GM21360 (cell line): ENCODE measurements around the gene TMEM134.

Source experiments
- ATAC-seq: cut with Tn5 transposase; IDR thresholded peaks from one replicate; pipeline ENCODE4 v1.9.1; 2021; ENCODE audit warnings: mild to moderate bottlenecking, moderate library complexity; ENCODE audit not compliant: unreplicated experiment

Gene TMEM134

GRCh38 chr11:67500831-67501715 is 32.0 kb upstream of the TMEM134 start:
- ATAC-seq, result no peak

GRCh38 chr11:67500484-67500821 is 31.4 kb upstream of the TMEM134 start:
- no peak for ATAC-seq

- no peak for ATAC-seq
Measured at GRCh38 chr11:67499808-67500483, 30.9 kb upstream of the TMEM134 start.

- no peak for ATAC-seq
Measured at GRCh38 chr11:67498544-67498972, 29.5 kb upstream of the TMEM134 start.

GRCh38 chr11:67497656-67498291 is 28.7 kb upstream of the TMEM134 start:
- ATAC-seq, result no peak

- no peak for ATAC-seq
Measured at GRCh38 chr11:67496113-67496512, 27.1 kb upstream of the TMEM134 start.

- ATAC-seq, result no peak
Measured at GRCh38 chr11:67495234-67496005, 26.4 kb upstream of the TMEM134 start.

GRCh38 chr11:67494371-67495233 is 25.6 kb upstream of the TMEM134 start:
- no peak for ATAC-seq

- ATAC-seq, result no peak
Measured at GRCh38 chr11:67493548-67494370, 24.7 kb upstream of the TMEM134 start.

GRCh38 chr11:67492801-67493547 is 23.9 kb upstream of the TMEM134 start:
- ATAC-seq, result no peak

- ATAC-seq, result no peak
Measured at GRCh38 chr11:67492069-67492727, 23.1 kb upstream of the TMEM134 start.

GRCh38 chr11:67491276-67492068 is 22.4 kb upstream of the TMEM134 start:
- ATAC-seq, result no peak

- ATAC-seq, result no peak
Measured at GRCh38 chr11:67490727-67491065, 21.6 kb upstream of the TMEM134 start.

- ATAC-seq, result no peak
Measured at GRCh38 chr11:67489885-67490726, 21.1 kb upstream of the TMEM134 start.

- ATAC-seq, result no peak
Measured at GRCh38 chr11:67489203-67489884, 20.3 kb upstream of the TMEM134 start.
